Naive thymus-derived CD8-positive, alpha-beta T cell (primary cell): Measurements from ENCODE around the gene CYP1A1. TPM values are rescaled to one million over a fixed set of nuclear protein-coding genes. Genes with fewer than 3 reads are reported as not detected.
A peak's percentile ranks its signal among the peaks of the same experiment; 100 is the strongest.

ENCODE experiments used
- ATAC-seq, 2 donors: fragments of 150-1000 bp; cut with Tn5 transposase in 1 of 2; sonication (Bioruptor Pico), chemical (Tn5 transposase) in 1 of 2; 1 replicate in 1 of 2; 2 replicates in 1 of 2; pipeline ENCODE4 v1.10.0; 2021; ENCODE audit warnings: mild to moderate bottlenecking in 2 of 2, moderate library complexity in 2 of 2
- POLR2A ChIA-PET: fragments of 350-600 bp; sonication (Branson Sonifier 250); formaldehyde crosslinking; loops from one replicate; lab custom pipeline; 2021; ENCODE audit warnings: antibody characterized with exemption; lab: Charles Lee
- DNase-seq, 10 donors: peaks; one replicate each; pipeline versions ENCODE4 v3.0.0 to v3.0.0-alpha.2; 2020 to 2022
- H3K27ac Mint-ChIP-seq, 10 donors: one replicate each; pipeline ENCODE4 v1.8.0; 2020 to 2022; ENCODE audit warnings: mild to moderate bottlenecking in 10 of 10, mixed read lengths in 10 of 10, moderate library complexity in 4 of 10, inconsistent platforms in 1 of 10
- H3K27me3 Mint-ChIP-seq, 5 donors: one replicate each; pipeline ENCODE4 v1.8.0; 2021 to 2022; ENCODE audit warnings: mixed read lengths in 5 of 5
- H3K36me3 Mint-ChIP-seq, 3 donors: one replicate each; pipeline ENCODE4 v1.8.0; 2020 to 2022; ENCODE audit warnings: mixed read lengths in 3 of 3, mild to moderate bottlenecking in 2 of 3, inconsistent platforms in 1 of 3
- H3K4me1 Mint-ChIP-seq, 4 donors: one replicate each; pipeline ENCODE4 v1.8.0; 2021 to 2022; ENCODE audit warnings: mixed read lengths in 4 of 4
- H3K4me3 Mint-ChIP-seq, 10 donors: one replicate each; pipeline ENCODE4 v1.8.0; 2020 to 2022; ENCODE audit warnings: mild to moderate bottlenecking in 10 of 10, mixed read lengths in 10 of 10, moderate library complexity in 6 of 10, inconsistent platforms in 1 of 10
- H3K9me3 Mint-ChIP-seq, 9 donors: one replicate each; pipeline ENCODE4 v1.8.0; 2020 to 2022; ENCODE audit warnings: mixed read lengths in 9 of 9, mild to moderate bottlenecking in 3 of 9, inconsistent platforms in 1 of 9, moderate library complexity in 1 of 9
- polyA plus RNA-seq, 3 donors: library from polyadenylated mRNA; unstranded; fragments of 300-500 nt; fragmentation: Illumina TruSeq; gene quantifications; one replicate each; pipeline ENCODE4 v1.2.3, GENCODE V29; 2021
- total RNA-seq, 8 experiments: library from RNA in 2 of 8; stranded (reverse) in 2 of 8; gene quantifications; one replicate each; pipeline ENCODE4 v1.2.3 and lab custom pipeline; 2021 to 2026

CYP1A1 gene
- total RNA-seq (under 1 TPM; 0.18 to 0.27 TPM), polyA plus RNA-seq (not detected), total RNA-seq (lab: John Stamatoyannopoulos, UW) (0 to 21.4 (median 4.3) reads per million in 6 experiments)

DNA sequence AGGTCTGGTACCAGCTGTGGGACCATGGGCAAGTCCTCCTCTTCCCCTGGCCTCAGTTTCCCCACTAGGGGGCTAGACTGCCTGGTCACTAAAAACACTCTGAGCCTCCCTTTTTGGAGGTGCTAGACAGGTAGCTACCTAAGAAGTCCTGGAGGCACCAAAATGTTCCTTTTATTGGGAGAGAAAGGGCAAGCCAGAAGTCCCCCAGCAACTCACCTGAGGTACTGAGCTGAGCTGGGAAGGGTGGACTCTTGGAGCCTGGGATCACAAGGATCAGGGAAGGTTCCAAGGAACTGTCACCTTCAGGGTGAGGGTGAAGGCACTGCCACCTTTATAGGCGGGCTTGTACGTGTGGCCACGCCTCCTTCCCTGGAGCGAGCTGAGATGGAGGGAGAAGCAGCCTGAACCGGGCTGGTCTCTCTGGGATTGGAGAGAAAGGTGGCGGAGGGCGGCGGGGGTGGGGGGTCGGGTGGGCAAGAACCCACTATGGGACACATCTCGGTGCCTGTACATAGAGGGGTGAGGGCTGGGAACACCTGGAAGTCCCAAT is at the start of gene CYP1A1:
TSS of gene CYP1A1 (minus strand) at position 304 of the 550 bp plus-strand sequence. CDS start 2,431 bp downstream, outside the sequence.
- Mint-ChIP-seq H3K4me1 (peaks cover 4 to 13% (median 10%) of the 10 kb centered on the region in 4 donors), H3K4me3 (peak within 1 kb of the TSS; percentile 70 to 85 (median 82)), H3K36me3 (no peaks in the 10 kb centered on the region), H3K27ac (peak within 1 kb of the TSS in 1 of 10 donors; percentile 0), H3K9me3 (no peaks in the 10 kb centered on the region), H3K27me3 (peaks cover 6 to 16% (median 13%) of the 10 kb centered on the region in 5 donors)
- DNase-seq: peak in 4 of 10 donors; percentile 4 to 23 (median 9)
- ATAC-seq: peak; percentile 48
- POLR2A ChIA-PET: interaction anchor here (0.6 to 2.1 kb wide), 2 partner anchors 30 to 179 kb away, joined by 3 to 4 read pairs; partner anchors contain the start of gene EDC3

DNA sequence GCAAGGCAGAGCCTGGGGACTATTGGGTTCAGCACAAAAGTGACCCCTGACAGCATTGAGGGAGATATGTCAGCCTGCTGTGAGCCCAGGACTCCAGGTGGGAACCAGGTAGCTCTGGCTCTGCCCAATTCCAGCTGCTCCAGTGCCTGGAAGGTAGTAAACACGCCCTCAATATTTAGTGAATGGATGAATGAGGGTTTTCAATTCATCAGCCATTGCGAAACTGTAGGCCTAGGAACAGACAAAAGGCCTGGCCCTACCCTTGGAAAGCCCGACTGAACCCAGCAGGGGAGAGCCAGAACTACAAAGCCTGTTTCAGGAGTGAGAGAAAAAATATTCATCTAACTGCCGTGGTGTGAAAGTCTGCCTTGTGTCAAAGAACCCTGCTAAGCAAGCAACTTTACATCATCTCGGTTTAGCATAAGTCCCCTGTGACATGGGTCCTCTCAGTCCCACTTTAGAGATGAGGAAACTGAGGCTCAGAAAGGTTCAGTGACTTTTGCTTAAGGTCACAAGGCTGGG is 48.5 kb upstream of the CYP1A1 start:
- no peak for DNase-seq
- Mint-ChIP-seq H3K27me3 (peaks cover 0 to under 1% (median 0%) of the 10 kb centered on the region in 5 donors), H3K4me1 (peaks cover 31 to 74% (median 66%) of the 10 kb centered on the region in 4 donors), H3K36me3 (no peaks in the 10 kb centered on the region), H3K4me3 (no peak overlapping the region), H3K27ac (peak overlapping the region in 9 of 10 donors; percentile 50 to 100 (median 83)), H3K9me3 (no peaks in the 10 kb centered on the region)
- ATAC-seq: no peak
- POLR2A ChIA-PET: interaction anchor here (31.0 kb wide), 1 partner anchor 21 kb away, joined by 1300 read pairs; the partner anchor contains the start of gene CSK

GRCh38 chr15:74773329-74773728 is 48.0 kb upstream of the CYP1A1 start:
- no peak overlapping the region for H3K4me3 Mint-ChIP-seq
- DNase-seq: no peak
- peak overlapping the region in 7 of 10 donors; percentile 3 to 100 (median 68) for H3K27ac Mint-ChIP-seq
- peaks cover 0 to 2% (median 0%) of the 10 kb centered on the region in 5 donors for H3K27me3 Mint-ChIP-seq
- H3K36me3 Mint-ChIP-seq: no peaks in the 10 kb centered on the region
- peaks cover 28 to 73% (median 65%) of the 10 kb centered on the region in 4 donors for H3K4me1 Mint-ChIP-seq
- POLR2A ChIA-PET: interaction anchor here (31.0 kb wide), 1 partner anchor 22 kb away, joined by 1300 read pairs; the partner anchor contains the start of gene CSK
- H3K9me3 Mint-ChIP-seq: no peaks in the 10 kb centered on the region
- ATAC-seq: no peak

DNA sequence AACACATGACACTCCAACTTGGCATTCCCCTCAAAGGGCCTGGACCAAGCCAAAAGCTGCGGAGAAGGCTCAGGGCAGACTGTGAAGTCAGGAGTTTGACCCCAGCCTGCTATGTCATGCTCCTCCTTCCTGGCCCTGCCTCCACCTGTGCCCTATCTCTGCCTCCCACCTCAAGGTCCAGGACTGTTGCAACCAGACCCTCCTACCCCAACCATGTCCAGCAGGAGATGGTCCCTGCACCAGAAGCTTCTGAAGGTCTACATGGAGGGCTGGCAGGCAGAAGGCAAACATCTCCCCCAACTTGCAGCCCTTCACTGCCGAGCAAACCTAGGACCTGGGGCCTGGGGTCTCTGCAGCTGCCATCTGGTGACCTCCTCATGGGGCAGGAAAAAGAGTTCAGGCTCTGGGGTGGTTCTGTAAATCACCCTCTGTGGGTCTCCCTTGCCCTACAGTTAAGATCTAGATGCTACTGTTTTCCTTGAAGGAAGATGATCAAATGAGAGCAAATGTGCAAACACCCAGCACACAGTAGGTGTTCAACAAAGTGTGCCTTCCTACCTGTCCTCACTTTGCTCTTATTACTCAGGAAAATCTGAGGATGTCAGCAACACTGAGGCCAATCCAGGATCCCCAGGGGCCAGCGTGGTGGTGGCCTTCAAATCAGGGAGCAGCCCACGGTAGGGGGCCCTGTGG is 45.0 kb upstream of the CYP1A1 start:
- POLR2A ChIA-PET: interaction anchor here (1.0 to 31.0 kb wide), 9 partner anchors 7 to 397 kb away, joined by 3 to 1300 read pairs (median 7); partner anchors contain the start of gene CSK

DNA sequence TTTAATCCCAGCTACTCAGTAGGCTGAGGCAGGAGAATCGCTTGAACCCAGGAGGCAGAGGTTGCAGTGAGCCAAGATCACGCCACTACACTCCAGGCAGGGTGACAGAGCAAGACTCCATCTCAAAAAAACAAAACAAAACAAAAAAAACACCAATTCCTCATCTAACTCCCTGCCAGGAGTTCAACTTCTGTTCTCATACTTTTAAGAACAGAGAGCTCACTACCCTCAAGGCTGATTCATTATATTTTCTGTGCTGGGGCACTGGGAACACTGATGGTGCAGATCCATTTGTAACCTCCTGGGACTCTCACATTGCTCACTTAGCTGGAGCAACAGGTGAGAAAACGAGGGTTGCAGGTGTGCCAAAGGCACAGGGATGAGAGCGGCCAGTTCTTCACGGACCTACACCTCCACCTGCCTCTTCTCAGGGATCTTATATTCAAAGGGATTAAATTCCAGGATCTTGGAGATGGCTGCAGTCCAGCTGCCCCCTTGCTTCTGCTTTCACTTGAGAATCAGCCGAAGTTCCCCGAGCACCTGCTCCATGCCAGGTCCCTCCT is 44.2 kb upstream of the CYP1A1 start:
- DNase-seq (no peak), ATAC-seq (no peak)
- H3K27ac Mint-ChIP-seq: no peak overlapping the region
- H3K27me3 Mint-ChIP-seq: peaks cover 0 to 6% (median 1%) of the 10 kb centered on the region in 5 donors
- H3K4me3 Mint-ChIP-seq: no peak overlapping the region
- POLR2A ChIA-PET: interaction anchor here (0.7 to 31.0 kb wide), 9 partner anchors 8 to 400 kb away, joined by 3 to 1300 read pairs (median 4); partner anchors contain the start of genes CSK and UBL7
- H3K4me1 Mint-ChIP-seq: peaks cover 7 to 38% (median 32%) of the 10 kb centered on the region in 4 donors
- H3K36me3 Mint-ChIP-seq: no peaks in the 10 kb centered on the region
- no peaks in the 10 kb centered on the region for H3K9me3 Mint-ChIP-seq

More for the DNA sequence above, 45.0 kb upstream of the CYP1A1 start:
- H3K4me3 Mint-ChIP-seq: peak overlapping the region in 1 of 10 donors; percentile 19
- no peaks in the 10 kb centered on the region for H3K9me3 Mint-ChIP-seq
- peak overlapping the region in 3 of 10 donors; percentile 89 to 93 (median 90) for H3K27ac Mint-ChIP-seq
- peaks cover 0 to 6% (median 0%) of the 10 kb centered on the region in 5 donors for H3K27me3 Mint-ChIP-seq
- no peak for ATAC-seq
- H3K36me3 Mint-ChIP-seq: no peaks in the 10 kb centered on the region
- no peak for DNase-seq
- H3K4me1 Mint-ChIP-seq: peaks cover 9 to 43% (median 37%) of the 10 kb centered on the region in 4 donors

GRCh38 chr15:74768771-74769342 is 43.5 kb upstream of the CYP1A1 start:
- POLR2A ChIA-PET: interaction anchor here (0.7 to 31.0 kb wide), 9 partner anchors 9 to 399 kb away, joined by 3 to 1300 read pairs (median 3); partner anchors contain the start of genes CSK and UBL7
- ATAC-seq (peak; percentile 52 to 55), DNase-seq (peak; percentile 42 to 79 (median 62))
- Mint-ChIP-seq H3K27ac (peak overlapping the region in 3 of 10 donors; percentile 10 to 63 (median 16)), H3K4me3 (peak overlapping the region in 2 of 10 donors; percentile 29 to 50), H3K36me3 (no peaks in the 10 kb centered on the region), H3K27me3 (peaks cover 0 to 6% (median 1%) of the 10 kb centered on the region in 5 donors), H3K4me1 (peaks cover 7 to 32% (median 28%) of the 10 kb centered on the region in 4 donors), H3K9me3 (no peaks in the 10 kb centered on the region)

DNA sequence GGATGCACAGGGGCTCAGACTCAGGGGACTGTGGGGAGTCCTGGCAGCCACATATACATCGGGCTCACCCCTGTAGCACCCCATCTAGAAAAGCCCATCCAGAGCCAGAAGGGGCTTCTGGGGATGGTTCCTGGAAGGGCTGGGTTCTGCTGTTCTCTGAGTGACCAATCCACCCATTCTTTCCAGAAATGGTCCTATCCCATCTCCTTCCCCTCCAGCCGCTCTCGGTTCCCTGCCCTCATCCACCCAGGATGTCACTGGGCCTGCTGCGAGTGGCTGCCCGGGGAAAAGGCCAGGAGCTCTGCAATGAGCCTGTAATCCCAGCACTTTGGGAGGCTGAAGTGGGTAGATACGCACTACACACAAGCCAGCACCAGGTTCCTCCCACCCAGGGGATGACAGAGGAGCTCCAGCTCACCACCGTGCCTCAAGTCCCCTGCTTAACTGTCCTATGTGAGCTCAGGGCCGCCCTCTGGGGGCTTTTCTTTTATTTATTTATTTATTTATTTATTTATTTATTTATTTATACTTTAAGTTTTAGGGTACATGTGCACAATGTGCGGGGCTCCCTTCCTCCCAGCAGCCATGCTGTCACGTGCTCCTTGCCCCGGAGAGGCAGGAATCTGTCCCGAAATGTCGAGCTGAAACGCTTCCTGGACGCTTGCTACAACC is 42.9 kb upstream of the CYP1A1 start:
- H3K36me3 Mint-ChIP-seq: no peaks in the 10 kb centered on the region
- peaks cover 7 to 26% (median 23%) of the 10 kb centered on the region in 4 donors for H3K4me1 Mint-ChIP-seq
- POLR2A ChIA-PET: interaction anchor here (0.9 to 31.0 kb wide), 6 partner anchors 9 to 394 kb away, joined by 3 to 1300 read pairs (median 4); partner anchors contain the start of genes CSK and UBL7
- H3K27ac Mint-ChIP-seq: peak overlapping the region in 2 of 10 donors; percentile 16 to 63
- DNase-seq: no peak
- peaks cover 0 to 6% (median 1%) of the 10 kb centered on the region in 5 donors for H3K27me3 Mint-ChIP-seq
- H3K9me3 Mint-ChIP-seq: no peaks in the 10 kb centered on the region
- ATAC-seq: no peak
- H3K4me3 Mint-ChIP-seq: no peak overlapping the region

DNA sequence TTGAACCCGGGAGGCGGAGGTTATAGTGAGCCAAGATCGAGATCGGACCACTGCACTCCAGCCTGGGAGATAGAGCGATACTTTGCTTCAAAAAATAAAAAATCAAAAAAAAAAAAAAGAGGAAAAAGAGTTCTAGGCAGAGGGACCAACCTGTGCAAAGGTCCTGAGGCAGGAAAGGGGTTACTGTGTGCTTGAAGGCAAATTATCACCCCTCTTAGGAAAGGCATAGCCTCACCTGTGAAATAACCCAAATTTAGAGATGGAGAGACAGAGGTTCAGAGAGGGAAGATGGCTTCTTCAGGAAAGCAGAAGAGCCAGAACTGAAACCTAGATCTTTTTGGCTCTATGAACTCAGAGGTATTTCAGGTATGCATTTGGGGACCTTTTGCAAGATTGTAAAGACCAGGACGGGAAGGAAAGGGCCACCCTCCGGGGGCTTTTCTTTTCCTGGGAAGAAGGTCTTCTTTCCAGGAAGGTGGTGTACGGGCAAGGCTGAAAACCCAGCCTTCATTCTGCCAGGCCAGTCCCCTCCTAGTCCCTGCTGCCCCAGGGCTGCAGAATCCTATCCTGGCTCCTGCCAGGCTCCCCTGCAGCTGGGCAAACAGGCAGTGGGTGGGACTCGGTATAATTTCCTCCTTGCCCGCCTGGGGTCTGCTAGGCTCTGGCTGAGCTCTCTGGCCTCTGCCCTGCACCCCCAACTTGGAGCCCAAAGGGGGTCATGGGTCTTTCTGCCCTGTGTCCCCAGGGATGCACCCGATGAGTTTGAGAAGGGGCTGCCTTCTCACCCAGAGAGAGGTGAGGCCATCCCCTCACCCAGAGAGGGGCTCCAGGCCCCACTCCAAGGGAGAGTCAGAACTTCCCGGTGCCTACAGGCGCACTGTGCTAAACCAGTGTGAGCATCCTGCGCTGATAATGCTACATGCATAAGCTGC is 42.1 kb upstream of the CYP1A1 start:
- no peaks in the 10 kb centered on the region for H3K36me3 Mint-ChIP-seq
- no peak for ATAC-seq
- no peaks in the 10 kb centered on the region for H3K9me3 Mint-ChIP-seq
- no peak overlapping the region for H3K4me3 Mint-ChIP-seq
- POLR2A ChIA-PET: interaction anchor here (0.7 to 31.0 kb wide), 7 partner anchors 8 to 393 kb away, joined by 3 to 1300 read pairs (median 3); partner anchors contain the start of genes CSK and UBL7
- peaks cover 7 to 26% (median 21%) of the 10 kb centered on the region in 4 donors for H3K4me1 Mint-ChIP-seq
- peaks cover 0 to 6% (median 1%) of the 10 kb centered on the region in 5 donors for H3K27me3 Mint-ChIP-seq
- H3K27ac Mint-ChIP-seq: no peak overlapping the region
- peak in 1 of 10 donors; percentile 50 for DNase-seq

GRCh38 chr15:74763416-74763815 is 38.1 kb upstream of the CYP1A1 start:
- Mint-ChIP-seq H3K27ac (no peak overlapping the region), H3K27me3 (peaks cover 0 to 5% (median 1%) of the 10 kb centered on the region in 5 donors), H3K36me3 (no peaks in the 10 kb centered on the region), H3K9me3 (no peaks in the 10 kb centered on the region), H3K4me3 (no peak overlapping the region), H3K4me1 (peaks cover 2 to 11% (median 3%) of the 10 kb centered on the region in 4 donors)
- POLR2A ChIA-PET: interaction anchor here (0.6 to 1.2 kb wide), 2 partner anchors 125 to 130 kb away, joined by 3 to 5 read pairs; no protein-coding TSS in a partner anchor
- no peak for DNase-seq
- no peak for ATAC-seq

- peaks cover 0 to 5% (median 1%) of the 10 kb centered on the region in 5 donors for H3K27me3 Mint-ChIP-seq
- POLR2A ChIA-PET: interaction anchor here (0.6 to 1.2 kb wide), 2 partner anchors 63 to 129 kb away, joined by 3 read pairs; no protein-coding TSS in a partner anchor
- H3K36me3 Mint-ChIP-seq: no peaks in the 10 kb centered on the region
- ATAC-seq (no peak), DNase-seq (no peak)
- no peak overlapping the region for H3K4me3 Mint-ChIP-seq
- peaks cover 2 to 11% (median 3%) of the 10 kb centered on the region in 4 donors for H3K4me1 Mint-ChIP-seq
- no peaks in the 10 kb centered on the region for H3K9me3 Mint-ChIP-seq
- H3K27ac Mint-ChIP-seq: peak overlapping the region in 2 of 10 donors; percentile 4 to 56
These were observed 37.4 kb upstream of the CYP1A1 start for GRCh38 chr15:74762791-74763150.
